ENCODE results near the gene ARHGAP27. TPM values are rescaled to one million over a fixed set of nuclear protein-coding genes. Genes with fewer than 3 reads are reported as not detected.

The ARHGAP27 gene
- total RNA-seq, 1 donor from 2014 or later = 1.4 TPM

DNA sequence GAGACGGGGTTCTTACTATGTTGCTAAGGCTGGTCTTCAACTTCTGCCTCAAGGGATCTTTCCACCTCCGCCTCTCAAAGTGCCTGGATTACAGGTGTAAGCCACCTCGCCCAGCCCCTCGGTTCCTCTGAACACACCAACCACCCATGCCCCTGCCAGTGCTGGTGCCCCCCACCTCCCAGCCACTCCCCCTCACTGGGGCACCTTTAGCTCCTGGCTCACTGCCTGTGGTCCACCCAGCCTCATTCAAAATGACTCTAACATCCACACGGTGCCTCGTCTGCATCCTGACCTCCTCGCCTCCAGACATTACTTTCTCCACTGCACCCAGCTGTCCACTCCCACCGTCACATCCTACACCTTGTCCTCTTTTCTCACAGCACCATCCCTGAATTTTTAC is 55.3 kb downstream of the ARHGAP27 start:
- Mint-ChIP-seq H3K9me3 (no peaks in the 10 kb centered on the region), H3K27ac (ENCODE audit: unreplicated experiment) (no peak overlapping the region), H3K36me3 (ENCODE audit: low read depth) (no peaks in the 10 kb centered on the region), H3K4me3 (no peak overlapping the region), H3K27me3 (ENCODE audit: low read depth) (peaks cover 2% of the 10 kb centered on the region), H3K4me1 (peaks cover 7% of the 10 kb centered on the region)
- TF ChIP-seq, protein P1, sequence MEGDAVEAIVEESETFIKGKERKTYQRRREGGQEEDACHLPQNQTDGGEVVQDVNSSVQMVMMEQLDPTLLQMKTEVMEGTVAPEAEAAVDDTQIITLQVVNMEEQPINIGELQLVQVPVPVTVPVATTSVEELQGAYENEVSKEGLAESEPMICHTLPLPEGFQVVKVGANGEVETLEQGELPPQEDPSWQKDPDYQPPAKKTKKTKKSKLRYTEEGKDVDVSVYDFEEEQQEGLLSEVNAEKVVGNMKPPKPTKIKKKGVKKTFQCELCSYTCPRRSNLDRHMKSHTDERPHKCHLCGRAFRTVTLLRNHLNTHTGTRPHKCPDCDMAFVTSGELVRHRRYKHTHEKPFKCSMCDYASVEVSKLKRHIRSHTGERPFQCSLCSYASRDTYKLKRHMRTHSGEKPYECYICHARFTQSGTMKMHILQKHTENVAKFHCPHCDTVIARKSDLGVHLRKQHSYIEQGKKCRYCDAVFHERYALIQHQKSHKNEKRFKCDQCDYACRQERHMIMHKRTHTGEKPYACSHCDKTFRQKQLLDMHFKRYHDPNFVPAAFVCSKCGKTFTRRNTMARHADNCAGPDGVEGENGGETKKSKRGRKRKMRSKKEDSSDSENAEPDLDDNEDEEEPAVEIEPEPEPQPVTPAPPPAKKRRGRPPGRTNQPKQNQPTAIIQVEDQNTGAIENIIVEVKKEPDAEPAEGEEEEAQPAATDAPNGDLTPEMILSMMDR (conservative IDR thresholded peaks at IDR 0.05) = no peak
- no peak for DNase-seq (ENCODE audit: low read depth, low spot score)

DNA sequence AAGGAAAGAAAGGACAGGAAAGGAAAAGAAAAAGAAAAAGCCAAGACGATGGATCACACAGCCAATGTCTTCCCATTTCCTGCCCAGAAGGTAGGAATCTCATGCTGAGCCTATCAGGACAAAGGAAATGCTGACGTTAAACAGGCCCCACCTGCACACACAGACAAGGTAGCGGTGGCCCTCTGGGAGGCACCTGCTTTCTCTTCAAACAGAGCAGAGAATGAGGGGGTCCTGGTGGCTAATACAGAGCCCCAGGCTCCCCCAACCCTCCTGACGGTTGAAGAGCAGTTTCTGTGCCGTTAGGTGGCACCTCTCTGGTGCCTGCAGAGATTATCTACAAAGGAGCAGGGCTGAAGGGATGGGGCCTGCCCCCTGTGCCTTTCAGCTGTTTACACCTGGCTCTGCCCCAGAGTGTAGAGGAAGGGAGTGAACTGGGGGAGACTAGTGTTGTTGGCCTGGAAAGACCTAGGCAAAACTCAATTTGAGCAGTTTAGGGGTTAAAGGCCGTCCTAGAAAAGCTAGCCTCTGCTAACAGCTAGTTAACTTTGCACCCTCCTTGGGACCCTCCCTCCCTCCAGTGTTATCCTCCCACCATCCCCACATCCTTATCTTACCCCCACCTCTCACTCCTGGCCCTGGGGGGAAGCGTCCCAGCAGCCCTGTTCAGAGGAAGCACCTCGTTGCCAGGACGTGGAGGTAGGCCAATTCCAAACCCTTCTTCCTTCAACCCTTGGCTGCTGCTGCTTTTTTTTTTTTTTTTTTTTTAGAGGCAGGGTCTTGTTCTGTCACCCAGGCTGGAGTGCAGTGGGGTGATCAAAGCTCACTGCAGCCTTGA is 56.3 kb downstream of the ARHGAP27 start:
- Mint-ChIP-seq H3K27ac (ENCODE audit: unreplicated experiment) (peak overlapping the region; percentile 78), H3K4me3 (no peak overlapping the region), H3K4me1 (peaks cover 15% of the 10 kb centered on the region), H3K27me3 (ENCODE audit: low read depth) (peaks cover 2% of the 10 kb centered on the region), H3K36me3 (ENCODE audit: low read depth) (no peaks in the 10 kb centered on the region), H3K9me3 (no peaks in the 10 kb centered on the region)
- DNase-seq (ENCODE audit: low read depth, low spot score) = no peak
- TF ChIP-seq, protein P1 (conservative IDR thresholded peaks at IDR 0.05) = no peak

DNA sequence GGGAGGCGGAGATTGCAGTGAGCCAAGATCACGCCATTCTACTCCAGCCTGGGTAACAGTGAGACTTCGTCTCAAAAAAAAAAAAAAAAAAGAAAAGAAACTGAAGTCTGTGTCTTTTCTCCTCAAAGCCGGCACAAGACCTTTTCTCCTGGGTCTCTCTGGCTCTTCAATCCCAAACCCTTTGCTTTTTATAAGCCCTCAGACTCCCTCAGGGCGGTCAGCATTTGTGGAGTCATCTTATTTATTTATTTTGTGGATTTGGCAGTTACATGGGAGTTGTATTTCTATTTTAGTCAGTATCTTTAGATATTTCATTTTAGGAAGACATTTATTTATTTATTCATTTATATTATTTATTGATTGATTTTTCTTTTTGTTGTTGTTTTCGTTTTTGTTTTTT is 58.2 kb downstream of the ARHGAP27 start:
- Mint-ChIP-seq H3K27me3 (ENCODE audit: low read depth) (peaks cover 2% of the 10 kb centered on the region), H3K36me3 (ENCODE audit: low read depth) (no peaks in the 10 kb centered on the region), H3K9me3 (no peaks in the 10 kb centered on the region), H3K4me1 (peaks cover 21% of the 10 kb centered on the region), H3K27ac (ENCODE audit: unreplicated experiment) (no peak overlapping the region), H3K4me3 (no peak overlapping the region)
- TF ChIP-seq, protein P1 (conservative IDR thresholded peaks at IDR 0.05) = no peak
- DNase-seq (ENCODE audit: low read depth, low spot score) = no peak

DNA sequence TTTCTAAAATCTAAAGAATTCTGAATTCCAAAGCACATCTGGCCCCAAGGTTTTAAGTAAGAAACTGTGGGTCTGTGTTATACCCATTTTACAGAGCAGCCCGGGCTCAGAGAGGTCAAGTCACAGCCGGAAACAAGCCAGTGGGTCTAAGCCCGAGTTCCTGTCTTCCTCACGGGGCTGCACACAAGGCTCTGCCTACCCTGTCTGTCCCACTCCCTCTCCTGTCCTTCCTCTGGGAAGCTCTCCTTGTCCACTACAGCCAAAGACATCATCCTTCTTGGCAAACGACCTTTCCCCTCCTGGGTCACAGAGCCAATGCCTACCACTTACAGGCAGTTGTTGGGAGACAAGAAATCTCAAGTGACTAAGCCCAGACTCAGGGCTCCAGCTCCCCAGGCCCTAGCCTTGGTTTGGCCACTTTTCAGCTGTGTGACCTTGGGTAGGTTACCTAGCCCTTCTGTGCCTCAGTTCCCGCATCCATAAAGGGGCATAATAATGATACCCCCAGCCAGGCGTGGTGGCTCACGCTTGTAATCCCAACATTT is 60.3 kb downstream of the ARHGAP27 start:
- no peaks in the 10 kb centered on the region for H3K36me3 Mint-ChIP-seq (ENCODE audit: low read depth)
- H3K27ac Mint-ChIP-seq (ENCODE audit: unreplicated experiment) = no peak overlapping the region

DNA sequence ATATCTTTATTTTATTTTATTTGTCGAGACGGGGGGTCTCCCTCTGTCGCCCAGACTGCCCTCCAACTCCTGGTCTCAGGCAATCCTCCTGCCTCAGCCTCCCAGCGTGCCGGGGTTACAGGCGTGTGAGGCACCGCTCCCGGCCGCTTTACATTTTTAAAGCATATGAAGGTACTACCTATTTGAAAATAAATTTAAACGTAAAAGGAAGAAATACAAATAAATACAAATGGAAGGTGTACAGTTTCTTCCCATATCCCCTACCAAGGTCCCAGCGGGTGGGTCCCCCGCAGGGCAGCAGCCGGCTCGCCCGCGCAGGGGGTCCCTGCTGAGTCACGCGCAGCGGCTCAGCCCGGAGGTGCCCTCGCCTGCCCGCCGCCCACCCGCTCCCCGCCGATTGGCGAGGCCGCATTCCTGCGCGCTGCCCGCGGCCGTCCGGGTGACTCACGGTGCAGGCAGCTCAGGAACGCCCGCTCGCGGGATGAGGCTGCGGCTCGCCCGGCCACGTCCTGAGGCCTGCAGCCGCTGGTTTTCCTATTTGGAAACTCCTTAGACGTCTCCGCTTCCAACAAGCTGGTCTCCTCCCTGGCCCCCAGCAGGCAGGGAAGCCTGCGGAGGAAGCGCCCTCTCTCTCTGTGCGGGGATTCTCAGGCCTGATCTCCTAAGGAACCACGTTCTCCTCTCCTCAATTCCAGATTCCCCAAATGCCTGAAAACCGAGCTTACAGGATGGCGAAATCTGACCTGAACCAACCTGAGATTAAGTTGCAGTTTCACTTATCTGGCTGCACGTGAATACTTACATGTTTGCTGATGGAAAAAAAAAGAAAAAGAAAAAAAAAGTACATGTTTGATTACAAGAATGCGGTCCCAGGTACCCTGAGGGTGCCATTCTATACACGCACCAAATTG is 61.0 kb downstream of the ARHGAP27 start:
- H3K27ac Mint-ChIP-seq (ENCODE audit: unreplicated experiment) = peak overlapping the region; percentile 78

More for the DNA sequence above, 60.3 kb downstream of the ARHGAP27 start:
- Mint-ChIP-seq H3K4me1 (peaks cover 21% of the 10 kb centered on the region), H3K27me3 (ENCODE audit: low read depth) (peaks cover 2% of the 10 kb centered on the region), H3K9me3 (no peaks in the 10 kb centered on the region), H3K4me3 (no peak overlapping the region)
- TF ChIP-seq, protein P1 (conservative IDR thresholded peaks at IDR 0.05) = no peak
- no peak for DNase-seq (ENCODE audit: low read depth, low spot score)

More for the DNA sequence above, 61.0 kb downstream of the ARHGAP27 start:
- Mint-ChIP-seq H3K27me3 (ENCODE audit: low read depth) (peaks cover 2% of the 10 kb centered on the region), H3K4me1 (peaks cover 21% of the 10 kb centered on the region), H3K4me3 (peak overlapping the region; percentile 71), H3K9me3 (no peaks in the 10 kb centered on the region), H3K36me3 (ENCODE audit: low read depth) (no peaks in the 10 kb centered on the region)
- TF ChIP-seq, protein P1 (conservative IDR thresholded peaks at IDR 0.05) = no peak
- peak; percentile 62 for DNase-seq (ENCODE audit: low read depth, low spot score)

Measured in neural crest cell (in vitro differentiated cells).